Measurements from ENCODE around the gene AOPEP.
"Not testable (repeated sequence)": the region's sequence is repeated elsewhere in the genome, so short reads cannot be mapped to it uniquely, and the experiment has no call there.

Gene AOPEP

DNA sequence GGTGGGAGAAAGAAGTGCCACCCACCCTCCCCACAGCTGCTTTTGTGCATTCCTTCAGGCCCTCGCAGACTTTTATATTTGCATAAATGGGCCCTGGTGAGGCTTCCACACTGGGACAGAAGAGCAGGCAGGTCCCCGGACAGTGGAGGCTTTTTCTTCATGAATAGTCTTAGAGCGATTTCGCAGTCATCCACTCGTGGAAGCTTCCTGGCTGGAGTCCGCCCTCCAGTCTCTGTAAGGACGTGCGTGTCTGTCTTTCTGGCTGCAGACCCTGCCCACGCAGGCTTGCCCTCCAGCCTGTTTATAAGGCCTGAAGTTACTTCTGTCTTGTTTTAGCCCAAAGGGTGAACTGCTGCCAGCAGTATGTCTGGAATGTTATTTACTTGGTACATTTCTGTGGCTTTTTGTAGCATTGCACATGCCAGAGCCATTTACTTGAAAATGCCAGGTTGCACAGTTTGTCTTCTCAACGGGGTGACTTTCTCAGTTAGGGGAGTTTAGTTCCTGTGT lies 195.7 kb downstream of the AOPEP start:
- no peak for FAIRE-seq

GRCh38 chr9:94922691-94923107 lies 196.2 kb downstream of the AOPEP start:
- FAIRE-seq, result no peak

GRCh38 chr9:94923326-94924089 lies 197.0 kb downstream of the AOPEP start:
- no peak for FAIRE-seq

GRCh38 chr9:94925751-94926430 lies 199.4 kb downstream of the AOPEP start:
- FAIRE-seq, result no peak

GRCh38 chr9:94926431-94926800 lies 199.9 kb downstream of the AOPEP start:
- FAIRE-seq, result no peak

GRCh38 chr9:94927048-94927761 lies 200.7 kb downstream of the AOPEP start:
- FAIRE-seq, result no peak

- FAIRE-seq, result no peak
These were observed 201.5 kb downstream of the AOPEP start for GRCh38 chr9:94927762-94928670.

- FAIRE-seq, result no peak
These were observed 202.3 kb downstream of the AOPEP start for GRCh38 chr9:94928691-94929368.

- no peak for FAIRE-seq
These were observed 202.9 kb downstream of the AOPEP start for GRCh38 chr9:94929369-94929756.

- no peak for FAIRE-seq
These were observed 204.6 kb downstream of the AOPEP start for GRCh38 chr9:94931036-94931633.

DNA sequence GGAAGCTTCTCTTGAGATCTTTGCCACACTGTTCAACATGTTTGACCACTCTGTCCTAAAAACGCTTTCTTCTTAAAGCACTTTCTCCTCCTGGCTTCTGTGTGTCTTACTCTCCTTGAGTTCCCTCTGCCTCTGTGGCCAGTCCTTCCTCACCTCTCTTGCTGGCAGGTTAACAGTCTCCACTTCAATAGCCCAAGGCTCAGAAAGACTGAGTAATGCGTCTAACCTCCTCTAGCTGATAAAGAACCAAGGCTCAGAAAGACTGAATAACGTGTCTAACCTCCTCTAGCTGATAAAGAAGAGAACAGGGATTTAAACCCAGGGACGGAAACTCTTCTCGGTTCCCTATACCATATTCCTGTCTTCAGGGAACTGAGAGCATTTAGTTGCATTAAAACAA lies 205.2 kb downstream of the AOPEP start:
- no peak for FAIRE-seq

DNA sequence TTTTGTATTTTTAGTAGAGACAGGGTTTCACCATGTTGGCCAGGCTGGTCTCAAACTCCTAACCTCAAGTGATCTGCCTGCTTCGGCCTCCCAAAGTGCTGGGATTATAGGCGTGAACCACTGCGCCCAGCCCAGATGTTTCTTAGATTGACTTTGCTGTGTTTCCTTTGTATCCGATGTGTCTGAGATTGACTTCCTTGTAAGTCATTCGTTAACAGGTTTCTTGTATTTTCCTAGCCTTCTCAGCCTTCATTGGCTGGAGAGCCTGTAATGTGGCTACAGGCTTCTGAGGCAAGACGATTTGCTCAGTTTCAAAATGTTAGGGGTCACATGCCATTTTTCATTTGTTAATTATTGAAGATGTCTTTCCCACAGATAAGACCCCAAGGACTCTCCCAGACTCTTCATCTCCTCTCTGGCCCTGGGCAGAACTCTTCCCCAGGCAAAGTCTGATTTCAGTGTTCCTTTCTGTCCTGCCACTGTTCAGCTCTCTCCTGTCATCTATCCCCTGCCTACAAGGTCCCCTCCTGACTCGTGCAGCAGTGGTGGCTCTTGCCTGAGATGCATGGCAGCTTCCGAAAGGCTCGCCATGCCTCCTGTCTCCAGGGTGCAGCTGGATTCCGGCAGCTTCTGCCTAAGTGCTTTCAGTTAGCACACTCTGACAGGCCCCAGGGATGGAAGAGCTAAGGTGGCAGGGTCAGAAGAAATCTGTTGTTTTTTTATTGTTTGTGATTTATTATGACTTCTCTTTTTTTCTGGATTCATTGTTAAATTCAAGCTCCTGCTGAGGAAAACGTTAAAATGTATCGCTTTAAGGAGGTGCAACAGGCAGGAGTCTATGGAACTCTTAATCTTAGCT lies 206.4 kb downstream of the AOPEP start:
- no peak for FAIRE-seq

DNA sequence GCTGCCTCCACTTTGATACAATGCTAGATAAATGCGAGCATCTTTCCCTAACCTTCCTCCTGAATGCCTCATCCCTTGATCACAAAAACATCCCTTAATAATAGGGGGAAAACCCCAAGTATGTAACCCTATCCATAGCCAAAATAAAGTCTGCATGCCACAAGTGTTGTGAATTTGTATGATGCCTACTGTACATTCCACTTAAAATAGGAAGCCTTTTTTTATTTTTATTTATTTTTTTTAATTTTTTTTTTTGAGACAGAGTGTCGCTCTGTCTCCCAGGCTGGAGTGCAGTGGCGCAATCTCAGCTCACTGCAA lies 207.0 kb downstream of the AOPEP start:
- FAIRE-seq, result no peak

- no peak for FAIRE-seq
These were observed 208.4 kb downstream of the AOPEP start for GRCh38 chr9:94934816-94935328.

DNA sequence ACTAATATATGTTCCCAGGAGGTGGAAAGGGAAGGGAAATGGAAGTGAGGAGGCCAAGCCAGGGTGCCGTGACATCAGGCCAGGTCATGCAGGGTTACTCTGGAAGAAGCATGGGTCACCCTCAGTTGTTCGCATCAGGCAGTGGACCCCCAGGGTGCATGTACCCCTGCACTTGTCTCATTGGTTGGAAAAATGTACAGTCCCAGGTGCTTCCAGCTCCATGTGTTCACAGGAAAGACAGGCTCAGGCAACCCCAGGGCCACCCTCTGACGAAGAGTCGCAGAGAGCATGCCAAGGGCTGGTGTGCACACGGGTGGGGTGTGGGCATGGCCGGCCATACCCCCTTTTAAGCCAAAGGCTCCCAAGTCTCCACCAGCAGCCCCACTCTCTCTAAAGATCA lies 208.9 kb downstream of the AOPEP start:
- no peak for FAIRE-seq

- FAIRE-seq, result no peak
These were observed 209.9 kb downstream of the AOPEP start for GRCh38 chr9:94936419-94936818.

- FAIRE-seq, result no peak
These were observed 210.9 kb downstream of the AOPEP start for GRCh38 chr9:94937214-94937903.

- no peak for FAIRE-seq
These were observed 211.9 kb downstream of the AOPEP start for GRCh38 chr9:94938384-94938783.

- not testable (repeated sequence) for FAIRE-seq
These were observed 213.8 kb downstream of the AOPEP start for GRCh38 chr9:94940296-94940695.

Data from G401.6 (cell line).